ENCODE measurements around the gene COX4I2. TPM values are rescaled to one million over a fixed set of nuclear protein-coding genes. Genes with fewer than 3 reads are reported as not detected.

Gene COX4I2
- total and polyA plus RNA-seq, 4 donors, result 14.4 to 51.8 (median 19.9) TPM

GRCh38 chr20:31689141-31689540 is 51.4 kb downstream of the COX4I2 start:
- ATAC-seq (ENCODE audit: insufficient read depth, low FRiP score) (no peak), DNase-seq (no peak)
- Histone ChIP-seq H3K36me3 (ENCODE audit: control insufficient read depth in 4 of 4, insufficient read depth in 4 of 4, low read length in 4 of 4) (peaks cover 0 to 29% (median 16%) of the 10 kb centered on the region in 4 donors), H3K4me3 (no peak overlapping the region), H3K9me3 (ENCODE audit: control insufficient read depth in 4 of 4, insufficient read depth in 3 of 4, low read length in 3 of 4) (no peaks in the 10 kb centered on the region), H3K27ac (ENCODE audit: low read depth in 1 of 2, low read length in 1 of 2) (peak overlapping the region in 1 of 2 donors; percentile 17), H3K27me3 (ENCODE audit: control insufficient read depth in 3 of 3, insufficient read depth in 3 of 3, low read length in 2 of 3) (no peaks in the 10 kb centered on the region), H3K4me1 (ENCODE audit: control insufficient read depth in 5 of 5, insufficient read depth in 5 of 5, low read length in 5 of 5) (peaks cover 0 to 24% (median 5%) of the 10 kb centered on the region in 5 donors), H3K9ac (ENCODE audit: insufficient read depth in 1 of 2, low read length in 2 of 2) (no peak overlapping the region)
- TF ChIP-seq CTCF (IDR thresholded peaks at IDR 0.05; ENCODE audit: control extremely low read depth, extremely low read depth), result no peak
- 92 to 95% methylated on average over 5 of the region's 5 CpGs for WGBS, 2 donors

GRCh38 chr20:31690124-31690666 is 52.5 kb downstream of the COX4I2 start:
- WGBS, 2 donors, result 87 to 91% methylated on average over 3 of the region's 3 CpGs
- Histone ChIP-seq H3K9me3 (ENCODE audit: control insufficient read depth in 4 of 4, insufficient read depth in 3 of 4, low read length in 3 of 4) (no peaks in the 10 kb centered on the region), H3K27me3 (ENCODE audit: control insufficient read depth in 3 of 3, insufficient read depth in 3 of 3, low read length in 2 of 3) (no peaks in the 10 kb centered on the region), H3K4me3 (no peak overlapping the region), H3K9ac (ENCODE audit: insufficient read depth in 1 of 2, low read length in 2 of 2) (no peak overlapping the region), H3K27ac (ENCODE audit: low read depth in 1 of 2, low read length in 1 of 2) (no peak overlapping the region), H3K4me1 (ENCODE audit: control insufficient read depth in 5 of 5, insufficient read depth in 5 of 5, low read length in 5 of 5) (peaks cover 0 to 34% (median 5%) of the 10 kb centered on the region in 5 donors), H3K36me3 (ENCODE audit: control insufficient read depth in 4 of 4, insufficient read depth in 4 of 4, low read length in 4 of 4) (peaks cover 0 to 24% (median 16%) of the 10 kb centered on the region in 4 donors)
- ATAC-seq (ENCODE audit: insufficient read depth, low FRiP score), result no peak
- TF ChIP-seq CTCF (IDR thresholded peaks at IDR 0.05; ENCODE audit: control extremely low read depth, extremely low read depth), result no peak
- DNase-seq, result no peak

GRCh38 chr20:31691646-31692275 is 54.0 kb downstream of the COX4I2 start:
- no peak for DNase-seq
- Histone ChIP-seq H3K9me3 (ENCODE audit: control insufficient read depth in 4 of 4, insufficient read depth in 3 of 4, low read length in 3 of 4) (no peaks in the 10 kb centered on the region), H3K36me3 (ENCODE audit: control insufficient read depth in 4 of 4, insufficient read depth in 4 of 4, low read length in 4 of 4) (peaks cover 0 to 24% (median 11%) of the 10 kb centered on the region in 4 donors), H3K4me3 (no peak overlapping the region), H3K9ac (ENCODE audit: insufficient read depth in 1 of 2, low read length in 2 of 2) (no peak overlapping the region), H3K27me3 (ENCODE audit: control insufficient read depth in 3 of 3, insufficient read depth in 3 of 3, low read length in 2 of 3) (no peaks in the 10 kb centered on the region), H3K4me1 (ENCODE audit: control insufficient read depth in 5 of 5, insufficient read depth in 5 of 5, low read length in 5 of 5) (peaks cover 0 to 43% (median 5%) of the 10 kb centered on the region in 5 donors), H3K27ac (ENCODE audit: low read depth in 1 of 2, low read length in 1 of 2) (peak overlapping the region in 1 of 2 donors; percentile 26)
- 36% methylated on average over 1 of the region's 1 CpG for WGBS, 2 donors
- TF ChIP-seq CTCF (IDR thresholded peaks at IDR 0.05; ENCODE audit: control extremely low read depth, extremely low read depth), result no peak
- ATAC-seq (ENCODE audit: insufficient read depth, low FRiP score), result no peak
